Trophoblast cell (in vitro differentiated cells and primary cell): ENCODE data around the gene ZNF451.

Experiments used
- DNase-seq, 2 donors: peaks; one replicate each; pipeline ENCODE4 v3.0.0-alpha.2; 2016
- H2AFZ ChIP-seq: 2 replicates; pipeline ENCODE4 v1.6.1; 2013; ENCODE audit warnings: low read length, moderate library complexity, mild to moderate bottlenecking; ENCODE audit not compliant: insufficient read depth, poor library complexity
- H2AK5ac ChIP-seq: 2 replicates; pipeline ENCODE4 v1.6.1; 2013; ENCODE audit warnings: mild to moderate bottlenecking, low read length
- H2BK120ac ChIP-seq: 2 replicates; pipeline ENCODE4 v1.6.1; 2013; ENCODE audit warnings: low read length, mild to moderate bottlenecking, moderate library complexity; ENCODE audit not compliant: insufficient read depth, poor library complexity
- H2BK12ac ChIP-seq: 2 replicates; pipeline ENCODE4 v1.6.1; 2013; ENCODE audit warnings: mild to moderate bottlenecking, low read length, moderate library complexity
- H2BK5ac ChIP-seq: 2 replicates; pipeline ENCODE4 v1.6.1; 2013; ENCODE audit warnings: low read length, low read depth, moderate library complexity, mild to moderate bottlenecking; ENCODE audit not compliant: poor library complexity
- H3K14ac ChIP-seq: 2 replicates; pipeline ENCODE4 v1.6.1; 2013; ENCODE audit warnings: mild to moderate bottlenecking, low read length
- H3K18ac ChIP-seq: 2 replicates; pipeline ENCODE4 v1.6.1; 2013; ENCODE audit warnings: mild to moderate bottlenecking, low read length
- H3K23ac ChIP-seq: 2 replicates; pipeline ENCODE4 v1.6.1; 2013; ENCODE audit warnings: low read length
- H3K27ac ChIP-seq: 2 replicates; pipeline ENCODE4 v1.5.1; 2013; ENCODE audit warnings: low read depth, mild to moderate bottlenecking, inconsistent platforms, low read length, moderate library complexity
- H3K27me3 ChIP-seq: 2 replicates; pipeline ENCODE4 v1.6.1; 2013; ENCODE audit warnings: inconsistent platforms, mild to moderate bottlenecking, low read length, moderate library complexity; ENCODE audit not compliant: insufficient read depth
- H3K36me3 ChIP-seq, 2 experiments: 1 replicate in 1 of 2; 2 replicates in 1 of 2; pipeline ENCODE4 v1.6.1; 2013; ENCODE audit warnings: low read length in 2 of 2, mild to moderate bottlenecking in 2 of 2, moderate library complexity in 1 of 2; ENCODE audit not compliant: insufficient read depth in 2 of 2, control insufficient read depth in 1 of 2
- H3K4ac ChIP-seq: 2 replicates; pipeline ENCODE4 v1.6.1; 2013; ENCODE audit warnings: low read depth, mild to moderate bottlenecking, low read length, moderate library complexity
- H3K4me1 ChIP-seq, 2 experiments: 1 replicate in 1 of 2; 2 replicates in 1 of 2; pipeline ENCODE4 v1.6.1; 2013; ENCODE audit warnings: low read length in 2 of 2, mild to moderate bottlenecking in 2 of 2, moderate library complexity in 1 of 2; ENCODE audit not compliant: insufficient read depth in 2 of 2, control insufficient read depth in 1 of 2
- H3K4me2 ChIP-seq: 2 replicates; pipeline ENCODE4 v1.6.1; 2013; ENCODE audit warnings: inconsistent platforms, mild to moderate bottlenecking, low read length, moderate library complexity
- H3K4me3 ChIP-seq: 2 replicates; pipeline ENCODE4 v1.5.1; 2013; ENCODE audit warnings: mild to moderate bottlenecking, low read depth, low read length, inconsistent platforms
- H3K79me1 ChIP-seq: one replicate; pipeline ENCODE4 v1.6.1; 2013; ENCODE audit warnings: low read length
- H3K79me2 ChIP-seq: 2 replicates; pipeline ENCODE4 v1.6.1; 2013; ENCODE audit warnings: low read length, mild to moderate bottlenecking; ENCODE audit not compliant: control insufficient read depth, insufficient read depth, poor library complexity
- H3K9ac ChIP-seq: 2 replicates; pipeline ENCODE4 v1.6.1; 2013; ENCODE audit warnings: mild to moderate bottlenecking, low read length
- H3K9me3 ChIP-seq: 2 replicates; pipeline ENCODE4 v1.6.1; 2013; ENCODE audit warnings: low read depth, mild to moderate bottlenecking, control low read depth, inconsistent platforms, low read length; ENCODE audit not compliant: insufficient read depth
- H4K12ac ChIP-seq: 2 replicates; pipeline ENCODE4 v1.6.1; 2013; ENCODE audit warnings: low read depth, mild to moderate bottlenecking, low read length, moderate library complexity
- H4K8ac ChIP-seq: 2 replicates; pipeline ENCODE4 v1.6.1; 2013; ENCODE audit warnings: low read depth, mild to moderate bottlenecking, low read length, moderate library complexity
- H4K91ac ChIP-seq: one replicate; pipeline ENCODE4 v1.6.1; 2013; ENCODE audit warnings: low read depth, mild to moderate bottlenecking, low read length, moderate library complexity
- WGBS: extraction: QIAGEN DNeasy Blood & Tissue Kit; methylation state at CpG from one replicate; pipeline ENCODE4 v1.1.7; 2013; ENCODE audit warnings: missing lambda C conversion rate; ENCODE audit not compliant: insufficient read length, insufficient coverage; ENCODE audit errors: extremely low coverage; 5-methylcytosine and 5-hydroxymethylcytosine counted together

ZNF451 gene

DNA sequence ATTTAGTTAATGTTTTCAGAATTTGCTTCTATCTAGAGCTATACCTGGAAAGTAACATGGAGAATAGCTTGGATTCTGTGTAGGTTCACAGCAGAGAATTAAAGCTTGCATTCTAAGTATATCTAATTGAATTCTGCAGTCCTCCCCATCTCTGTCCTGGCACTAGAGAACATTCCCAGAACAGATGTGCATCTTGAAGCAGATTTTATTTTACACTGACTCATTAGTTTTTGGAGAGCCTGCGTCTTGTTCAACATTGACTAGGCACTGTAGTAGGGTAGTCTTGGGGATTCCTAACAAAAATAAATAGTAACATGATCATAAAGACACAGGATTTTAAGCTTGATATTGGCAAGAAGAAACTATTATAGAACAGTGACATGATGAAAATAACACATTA is 45.9 kb downstream of the ZNF451 start:
- no peak overlapping the region for H3K9ac ChIP-seq
- no peaks in the 10 kb centered on the region for H3K9me3 ChIP-seq
- no peak overlapping the region for H4K12ac ChIP-seq
- H3K36me3 ChIP-seq, result peaks cover 3 to 6% of the 10 kb centered on the region in 2 experiments
- no peak overlapping the region for H3K23ac ChIP-seq
- H3K4me3 ChIP-seq, result no peak overlapping the region
- no peaks in the 10 kb centered on the region for H3K27me3 ChIP-seq
- H4K8ac ChIP-seq, result no peak overlapping the region
- no peaks in the 10 kb centered on the region for H3K79me2 ChIP-seq
- no peak overlapping the region for H2AFZ ChIP-seq
- H2BK120ac ChIP-seq, result no peak overlapping the region
- no peak overlapping the region for H3K27ac ChIP-seq
- H3K14ac ChIP-seq, result no peak overlapping the region
- DNase-seq, result no peak
- WGBS, result no CpG with 5 or more reads among the region's 1 CpG
- H3K79me1 ChIP-seq, result no peaks in the 10 kb centered on the region
- H3K4ac ChIP-seq, result no peak overlapping the region
- H3K4me2 ChIP-seq, result no peak overlapping the region
- H3K18ac ChIP-seq, result no peak overlapping the region
- no peaks in the 10 kb centered on the region for H3K4me1 ChIP-seq
- H2AK5ac ChIP-seq, result no peak overlapping the region
- H4K91ac ChIP-seq, result no peak overlapping the region
- no peak overlapping the region for H2BK5ac ChIP-seq
- H2BK12ac ChIP-seq, result no peak overlapping the region

DNA sequence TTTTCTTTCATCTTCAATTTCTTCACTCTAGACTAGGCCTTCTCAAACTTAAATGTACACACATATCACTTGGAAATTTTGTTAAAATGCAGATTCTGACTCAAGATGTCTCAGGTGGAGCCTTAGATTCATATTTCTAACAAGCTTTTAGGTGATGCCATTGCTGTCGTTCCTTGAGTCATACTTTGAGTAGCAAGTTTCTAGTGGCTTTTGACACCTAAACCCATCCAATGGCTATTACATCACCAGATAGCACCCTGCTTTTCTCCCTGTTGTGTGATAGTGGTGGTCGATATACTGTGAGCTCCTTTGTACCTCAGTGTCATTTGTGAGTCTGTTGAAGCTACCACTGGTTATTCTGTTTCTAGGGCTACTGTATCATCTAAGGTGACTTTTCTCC is 47.4 kb downstream of the ZNF451 start:
- Histone ChIP-seq H3K4me1 (no peaks in the 10 kb centered on the region), H4K8ac (no peak overlapping the region), H2BK5ac (no peak overlapping the region), H3K14ac (no peak overlapping the region), H3K27me3 (no peaks in the 10 kb centered on the region), H3K4me3 (no peak overlapping the region), H3K27ac (no peak overlapping the region), H3K9ac (no peak overlapping the region), H2AK5ac (no peak overlapping the region), H3K4ac (no peak overlapping the region), H4K91ac (no peak overlapping the region), H3K9me3 (no peaks in the 10 kb centered on the region), H3K23ac (no peak overlapping the region), H3K4me2 (no peak overlapping the region), H3K18ac (no peak overlapping the region), H2AFZ (no peak overlapping the region), H2BK120ac (no peak overlapping the region), H3K79me2 (no peaks in the 10 kb centered on the region), H4K12ac (no peak overlapping the region), H3K36me3 (peaks cover 4 to 8% of the 10 kb centered on the region in 2 experiments), H2BK12ac (no peak overlapping the region), H3K79me1 (no peaks in the 10 kb centered on the region)
- no CpG with 5 or more reads among the region's 2 CpGs for WGBS
- DNase-seq, result no peak

DNA sequence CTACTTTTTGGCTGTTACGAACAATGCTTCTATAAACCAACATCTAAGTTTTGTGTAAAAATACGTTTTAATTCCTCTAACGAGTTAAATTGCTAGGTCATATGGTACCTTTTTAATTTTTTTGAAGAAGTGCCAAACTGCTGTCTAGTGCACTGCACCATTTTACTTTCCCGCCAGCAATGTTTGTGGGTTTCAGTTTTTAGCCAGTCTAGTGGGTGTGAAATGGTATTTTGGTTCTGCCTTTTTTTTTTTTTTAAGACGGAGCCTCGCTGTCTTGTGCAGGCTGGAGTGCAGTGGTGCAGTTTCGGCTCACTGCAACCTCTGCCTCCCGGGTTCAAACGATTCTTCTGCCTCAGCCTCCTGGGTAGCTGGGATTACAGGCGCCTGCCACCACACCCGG is 48.0 kb downstream of the ZNF451 start:
- WGBS, result no CpG with 5 or more reads among the region's 11 CpGs

DNA sequence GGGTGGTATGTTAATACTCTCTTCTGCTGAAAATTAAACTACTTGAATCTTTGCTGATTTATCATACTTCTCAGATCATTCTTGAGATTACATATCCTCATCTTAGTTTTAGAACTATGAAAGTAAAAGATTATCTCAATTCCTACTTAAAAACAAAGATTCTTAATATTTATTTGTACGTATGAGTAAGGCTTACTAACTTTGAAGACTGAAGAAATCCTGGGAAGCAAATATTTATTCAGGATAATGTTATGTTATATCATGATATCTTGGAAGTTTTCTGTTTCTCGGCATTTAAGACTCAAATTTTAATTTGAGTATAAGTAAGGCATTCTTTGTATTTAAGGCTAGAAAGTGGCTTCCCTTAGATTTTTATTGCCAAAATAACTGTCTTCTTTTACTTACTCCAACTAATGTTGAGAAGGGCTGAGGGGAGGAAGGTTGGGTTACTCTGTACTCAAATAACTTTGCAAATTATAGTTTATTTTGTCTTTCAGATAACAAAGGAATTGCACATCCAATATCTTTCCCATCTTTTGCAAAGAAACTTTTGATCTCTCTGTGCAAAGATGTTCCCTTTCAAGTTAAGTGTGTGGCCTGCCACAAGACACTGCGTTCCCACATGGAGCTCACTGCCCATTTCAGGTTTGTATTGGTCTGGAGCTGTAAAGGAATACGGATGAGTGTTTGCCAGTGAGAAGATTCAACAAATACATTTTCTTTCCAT is 51.6 kb downstream of the ZNF451 start:
- no peak overlapping the region for H3K27ac ChIP-seq

More for the DNA sequence above, 48.0 kb downstream of the ZNF451 start:
- Histone ChIP-seq H3K9ac (no peak overlapping the region), H3K36me3 (peaks cover 4 to 8% of the 10 kb centered on the region in 2 experiments), H2BK5ac (no peak overlapping the region), H2AFZ (no peak overlapping the region), H2BK120ac (no peak overlapping the region), H3K27me3 (no peaks in the 10 kb centered on the region), H3K79me2 (no peaks in the 10 kb centered on the region), H3K23ac (no peak overlapping the region), H3K4me3 (no peak overlapping the region), H3K4me1 (no peaks in the 10 kb centered on the region), H3K9me3 (no peaks in the 10 kb centered on the region), H3K4me2 (no peak overlapping the region), H3K18ac (no peak overlapping the region), H2BK12ac (no peak overlapping the region), H3K27ac (no peak overlapping the region), H4K12ac (no peak overlapping the region), H2AK5ac (no peak overlapping the region), H4K91ac (no peak overlapping the region), H3K79me1 (no peaks in the 10 kb centered on the region), H3K14ac (no peak overlapping the region), H4K8ac (no peak overlapping the region), H3K4ac (no peak overlapping the region)
- no peak for DNase-seq

More for the DNA sequence above, 51.6 kb downstream of the ZNF451 start:
- Histone ChIP-seq H4K8ac (no peak overlapping the region), H4K91ac (no peak overlapping the region), H3K4me2 (no peak overlapping the region), H2BK12ac (no peak overlapping the region), H3K79me1 (no peaks in the 10 kb centered on the region), H3K9me3 (no peaks in the 10 kb centered on the region), H3K9ac (no peak overlapping the region), H3K36me3 (peaks cover 4% of the 10 kb centered on the region in 2 experiments), H3K18ac (no peak overlapping the region), H3K23ac (no peak overlapping the region), H3K4me3 (no peak overlapping the region), H3K27me3 (no peaks in the 10 kb centered on the region), H2BK120ac (no peak overlapping the region), H4K12ac (no peak overlapping the region), H2AFZ (no peak overlapping the region), H3K14ac (no peak overlapping the region), H3K79me2 (no peaks in the 10 kb centered on the region), H2BK5ac (no peak overlapping the region), H3K4me1 (no peaks in the 10 kb centered on the region), H3K4ac (no peak overlapping the region), H2AK5ac (no peak overlapping the region)
- WGBS, result no CpG with 5 or more reads among the region's 4 CpGs
- no peak for DNase-seq
